ENCODE results near the gene CALCR. TPM values are rescaled to one million over a fixed set of nuclear protein-coding genes. Genes with fewer than 3 reads are reported as not detected.
"Not testable (repeated sequence)": the region's sequence is repeated elsewhere in the genome, so short reads cannot be mapped to it uniquely, and the experiment has no call there.

CALCR gene
- polyA plus RNA-seq (ENCODE audit: low read depth in 6 of 6) = not detected

DNA sequence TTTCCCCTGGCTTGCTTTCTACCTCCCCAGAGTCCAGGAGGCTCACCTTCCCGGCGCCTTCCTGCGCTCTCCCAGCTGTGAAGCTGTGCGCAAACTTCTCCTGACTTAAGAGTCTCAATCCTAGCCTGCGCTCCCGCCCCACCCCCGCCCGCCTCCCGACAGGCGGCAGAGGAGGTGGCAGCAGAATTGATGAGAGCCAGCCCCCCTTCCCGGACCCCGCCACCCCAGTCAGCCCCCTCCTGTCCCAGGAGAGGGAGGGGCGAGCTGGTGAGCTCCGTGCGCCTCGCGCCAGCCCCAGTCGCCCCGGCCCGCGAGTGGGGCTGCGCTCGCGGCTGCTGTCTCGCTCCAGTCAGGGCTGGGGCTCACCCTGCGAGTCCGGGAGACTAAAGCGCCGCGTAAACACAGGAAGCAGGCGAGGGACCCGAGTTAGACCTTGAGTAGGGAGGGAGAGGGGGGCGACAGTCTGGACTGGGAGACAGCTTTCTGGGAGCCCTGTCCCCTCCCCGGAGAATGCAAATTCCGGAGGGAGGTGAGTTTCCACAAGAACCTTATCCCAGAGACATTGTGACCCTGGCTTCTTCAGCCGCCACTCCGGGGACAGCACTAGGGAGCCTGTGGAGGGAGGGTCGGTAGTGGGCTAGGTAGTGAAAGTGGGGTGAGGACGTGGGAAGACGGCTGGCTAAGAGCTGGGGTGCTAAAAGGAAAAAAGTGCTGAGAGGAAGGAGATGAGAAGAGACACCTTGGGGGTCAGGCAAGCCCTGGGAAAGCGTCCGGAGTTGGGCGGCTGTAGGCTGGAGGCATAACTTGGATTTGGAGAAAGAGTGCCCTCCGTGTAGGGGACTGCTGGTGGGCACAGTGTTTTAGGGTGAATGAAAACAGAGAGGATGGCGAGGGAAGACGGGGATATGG is at the start of gene CALCR:
Gene CALCR, minus strand, starts transcription at position 79 of the 909 bp plus-strand sequence. CDS start 87,743 bp downstream, outside the sequence.
- no peaks in the 10 kb centered on the region for H3K9me3 Mint-ChIP-seq
- DNase-seq (no peak), ATAC-seq (ENCODE audit: low read depth in 2 of 2) (peak in 1 of 2 donors; percentile 63)
- H3K27me3 Mint-ChIP-seq = peaks cover 56 to 68% (median 68%) of the 10 kb centered on the region in 3 donors
- peak within 1 kb of the TSS in 2 of 6 donors; percentile 24 to 86 for H3K27ac Mint-ChIP-seq
- no peaks in the 10 kb centered on the region for H3K36me3 Mint-ChIP-seq
- H3K4me3 Mint-ChIP-seq = peak within 1 kb of the TSS in 7 of 8 donors; percentile 41 to 88 (median 74)
- peaks cover 19 to 20% (median 20%) of the 10 kb centered on the region in 3 donors for H3K4me1 Mint-ChIP-seq

DNA sequence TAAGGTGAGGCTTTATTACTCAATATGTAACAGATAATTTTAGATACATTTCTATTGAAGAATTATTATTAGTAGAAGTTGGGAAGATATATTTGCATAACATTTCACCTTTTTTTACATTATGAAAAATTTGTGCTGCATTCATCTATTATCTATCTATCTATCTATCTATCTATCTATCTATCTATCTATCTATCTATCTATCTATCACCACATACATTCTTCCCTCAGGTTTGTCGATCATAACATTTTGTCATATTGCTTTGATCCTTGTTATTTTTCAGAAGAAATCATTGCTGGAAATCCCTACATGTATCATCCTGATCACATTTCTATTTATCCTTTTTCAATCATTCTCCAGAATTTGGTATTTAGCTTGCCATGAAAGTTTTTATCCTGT is 49.3 kb upstream of the CALCR start:
- no peaks in the 10 kb centered on the region for H3K4me1 Mint-ChIP-seq
- no peak for ATAC-seq (ENCODE audit: low read depth in 2 of 2)
- H3K27ac Mint-ChIP-seq = no peak overlapping the region
- no peak for DNase-seq
- peaks cover 4 to 16% (median 7%) of the 10 kb centered on the region in 3 donors for H3K27me3 Mint-ChIP-seq
- no peaks in the 10 kb centered on the region for H3K9me3 Mint-ChIP-seq
- H3K4me3 Mint-ChIP-seq = no peak overlapping the region
- H3K36me3 Mint-ChIP-seq = no peaks in the 10 kb centered on the region

DNA sequence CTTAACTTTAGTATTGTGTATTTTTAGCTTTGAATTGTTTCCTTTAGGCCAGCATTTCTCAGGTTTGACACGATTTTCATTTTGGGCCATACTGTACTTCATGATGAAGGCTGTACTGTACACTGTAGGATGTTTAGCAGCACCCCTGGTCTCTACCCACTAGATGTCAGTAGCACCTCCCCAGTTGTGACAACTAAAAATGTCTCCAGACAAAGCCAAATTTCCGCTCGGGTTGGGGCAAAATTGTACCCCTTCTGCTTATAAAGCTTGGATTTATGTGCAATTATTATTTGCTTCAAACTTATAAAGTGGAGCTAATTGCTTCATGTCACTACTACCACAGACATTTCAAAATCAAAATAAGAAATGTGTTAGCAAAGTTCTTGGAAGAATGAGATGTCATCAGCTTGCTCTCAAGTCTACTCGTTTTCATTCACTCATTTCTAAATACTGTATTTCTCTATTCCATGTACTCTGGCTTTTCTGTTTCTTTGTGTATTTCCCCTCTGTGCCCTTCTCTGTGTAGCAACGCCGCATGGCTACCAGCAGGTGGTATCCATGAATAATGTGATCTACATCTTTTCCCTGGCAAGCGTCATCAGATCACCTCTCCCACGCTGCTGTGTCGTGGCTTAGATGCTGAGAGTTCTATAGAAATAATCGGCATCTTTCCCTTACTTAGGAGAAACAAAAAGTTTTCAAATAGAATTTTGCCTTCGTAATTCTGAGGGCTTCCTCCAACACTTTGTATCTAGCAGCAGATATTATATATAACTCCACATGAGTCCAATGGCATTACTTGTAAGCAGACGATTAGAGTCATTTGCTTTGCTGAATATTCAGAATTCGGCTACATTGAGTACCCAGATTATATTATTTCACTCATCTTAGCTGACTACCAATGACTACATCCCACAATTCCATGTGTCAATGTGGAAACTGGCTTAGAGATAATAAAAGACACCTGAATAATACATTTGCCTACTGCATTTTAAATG is 47.8 kb upstream of the CALCR start:
- ATAC-seq (ENCODE audit: low read depth in 2 of 2) (no peak), DNase-seq (no peak)
- peaks cover 4 to 16% (median 7%) of the 10 kb centered on the region in 3 donors for H3K27me3 Mint-ChIP-seq
- H3K36me3 Mint-ChIP-seq = no peaks in the 10 kb centered on the region
- no peak overlapping the region for H3K4me3 Mint-ChIP-seq
- no peaks in the 10 kb centered on the region for H3K9me3 Mint-ChIP-seq
- no peaks in the 10 kb centered on the region for H3K4me1 Mint-ChIP-seq
- no peak overlapping the region for H3K27ac Mint-ChIP-seq

- no peak for DNase-seq
Measured at GRCh38 chr7:93620864-93621263, 46.3 kb upstream of the CALCR start.

GRCh38 chr7:93620057-93620456 is 45.5 kb upstream of the CALCR start:
- H3K9me3 Mint-ChIP-seq = no peaks in the 10 kb centered on the region
- no peak overlapping the region for H3K4me3 Mint-ChIP-seq
- no peak overlapping the region for H3K27ac Mint-ChIP-seq
- H3K4me1 Mint-ChIP-seq = no peaks in the 10 kb centered on the region
- DNase-seq (no peak), ATAC-seq (ENCODE audit: low read depth in 2 of 2) (no peak)
- H3K36me3 Mint-ChIP-seq = no peaks in the 10 kb centered on the region
- peaks cover 0 to 9% (median 0%) of the 10 kb centered on the region in 3 donors for H3K27me3 Mint-ChIP-seq

More at GRCh38 chr7:93620864-93621263, 46.3 kb upstream of the CALCR start:
- H3K36me3 Mint-ChIP-seq = no peaks in the 10 kb centered on the region
- H3K27ac Mint-ChIP-seq = no peak overlapping the region
- no peak overlapping the region for H3K4me3 Mint-ChIP-seq
- H3K9me3 Mint-ChIP-seq = no peaks in the 10 kb centered on the region
- H3K4me1 Mint-ChIP-seq = no peaks in the 10 kb centered on the region
- no peak for ATAC-seq (ENCODE audit: low read depth in 2 of 2)
- H3K27me3 Mint-ChIP-seq = peaks cover 0 to 9% (median 0%) of the 10 kb centered on the region in 3 donors

DNA sequence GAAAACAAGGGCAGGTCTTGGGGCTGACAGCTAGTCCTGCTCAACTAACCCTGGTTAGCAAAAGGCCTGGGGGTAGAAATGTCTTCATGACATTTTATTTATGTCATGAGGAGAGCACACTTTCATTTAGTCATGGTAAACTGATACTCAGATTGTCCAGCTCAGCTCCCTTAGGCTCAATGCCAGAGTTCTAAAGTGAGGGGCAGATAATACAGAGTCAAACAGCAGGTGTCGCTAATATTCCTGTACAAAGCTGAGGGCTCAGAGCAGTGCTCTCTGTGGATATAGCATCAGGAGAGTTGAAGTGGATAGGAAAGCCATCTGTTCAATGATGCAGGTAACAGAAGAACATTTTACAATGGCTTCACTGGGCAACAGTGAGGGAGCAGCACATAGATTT is 26.8 kb upstream of the CALCR start:
- no peak overlapping the region for H3K4me3 Mint-ChIP-seq
- H3K27ac Mint-ChIP-seq = no peak overlapping the region
- H3K27me3 Mint-ChIP-seq = peaks cover 15 to 46% (median 30%) of the 10 kb centered on the region in 3 donors
- H3K4me1 Mint-ChIP-seq = no peaks in the 10 kb centered on the region
- ATAC-seq (ENCODE audit: low read depth in 2 of 2) (no peak), DNase-seq (no peak)
- H3K9me3 Mint-ChIP-seq = peaks cover 0 to 3% (median 0%) of the 10 kb centered on the region in 7 donors
- H3K36me3 Mint-ChIP-seq = no peaks in the 10 kb centered on the region

DNA sequence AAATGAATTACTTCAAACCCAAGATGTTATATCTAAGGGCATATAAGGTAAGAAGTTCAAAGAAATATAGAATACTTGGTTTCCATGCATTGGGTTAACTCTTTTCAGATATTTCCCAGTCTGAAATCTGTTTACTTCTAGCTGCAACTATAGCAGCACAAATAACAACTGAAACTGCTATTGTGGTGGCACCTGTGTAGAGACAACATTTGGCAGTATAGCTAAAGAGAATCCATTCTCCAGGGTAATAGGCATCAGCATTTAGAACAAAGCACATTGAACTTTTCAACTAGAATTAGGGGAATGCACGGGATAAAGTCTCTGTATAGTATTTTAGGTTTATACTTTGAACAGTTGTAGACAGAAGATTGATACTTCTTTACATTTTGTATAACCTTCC is 19.7 kb upstream of the CALCR start:
- H3K4me3 Mint-ChIP-seq = no peak overlapping the region
- peaks cover 0 to 5% (median 0%) of the 10 kb centered on the region in 7 donors for H3K9me3 Mint-ChIP-seq
- H3K27me3 Mint-ChIP-seq = peaks cover 13 to 21% (median 19%) of the 10 kb centered on the region in 3 donors
- no peak overlapping the region for H3K27ac Mint-ChIP-seq
- no peak for DNase-seq
- no peaks in the 10 kb centered on the region for H3K36me3 Mint-ChIP-seq
- no peaks in the 10 kb centered on the region for H3K4me1 Mint-ChIP-seq
- ATAC-seq (ENCODE audit: low read depth in 2 of 2) = no peak

DNA sequence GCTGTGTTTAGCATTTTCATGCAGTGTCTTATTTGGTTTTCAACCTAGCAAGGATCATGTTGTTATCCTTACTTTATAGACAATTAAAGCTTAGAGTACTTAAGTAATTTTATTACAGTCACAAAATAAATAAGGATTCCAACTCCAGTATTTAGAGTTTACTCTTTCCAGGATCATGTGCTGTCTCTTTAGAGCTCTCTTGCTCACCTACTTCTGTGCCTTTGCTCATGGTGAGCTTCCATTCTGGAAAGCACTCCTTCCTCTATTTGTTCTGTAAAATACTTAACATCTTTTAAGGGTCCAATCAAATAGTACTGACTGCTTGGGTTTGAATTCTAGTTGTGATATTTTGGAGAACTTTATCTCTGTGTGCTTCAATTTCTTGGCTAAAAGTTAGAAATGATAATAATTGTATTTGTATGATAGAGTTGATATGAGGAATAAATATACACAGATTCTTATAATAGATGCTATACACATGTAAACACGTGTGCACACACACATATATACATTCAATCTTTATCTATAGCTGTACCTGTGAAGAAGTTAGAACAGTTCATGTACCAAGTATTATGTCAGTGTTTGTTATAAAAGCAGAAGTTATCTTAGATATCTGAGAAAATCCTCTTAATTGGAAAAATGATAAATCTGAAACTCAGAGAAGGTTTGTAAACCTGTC is 18.2 kb upstream of the CALCR start:
- Mint-ChIP-seq H3K27me3 (peaks cover 13 to 20% (median 19%) of the 10 kb centered on the region in 3 donors), H3K36me3 (no peaks in the 10 kb centered on the region), H3K4me1 (no peaks in the 10 kb centered on the region), H3K4me3 (no peak overlapping the region), H3K27ac (no peak overlapping the region), H3K9me3 (peaks cover 0 to 5% (median 2%) of the 10 kb centered on the region in 7 donors)
- DNase-seq (no peak), ATAC-seq (ENCODE audit: low read depth in 2 of 2) (no peak)

- H3K4me1 Mint-ChIP-seq; ATAC-seq (ENCODE audit: low read depth in 2 of 2): not testable (repeated sequence)
- H3K27me3 Mint-ChIP-seq = peaks cover 11 to 14% (median 13%) of the 10 kb centered on the region in 3 donors
Measured at GRCh38 chr7:93591224-93592050, 16.9 kb upstream of the CALCR start.

DNA sequence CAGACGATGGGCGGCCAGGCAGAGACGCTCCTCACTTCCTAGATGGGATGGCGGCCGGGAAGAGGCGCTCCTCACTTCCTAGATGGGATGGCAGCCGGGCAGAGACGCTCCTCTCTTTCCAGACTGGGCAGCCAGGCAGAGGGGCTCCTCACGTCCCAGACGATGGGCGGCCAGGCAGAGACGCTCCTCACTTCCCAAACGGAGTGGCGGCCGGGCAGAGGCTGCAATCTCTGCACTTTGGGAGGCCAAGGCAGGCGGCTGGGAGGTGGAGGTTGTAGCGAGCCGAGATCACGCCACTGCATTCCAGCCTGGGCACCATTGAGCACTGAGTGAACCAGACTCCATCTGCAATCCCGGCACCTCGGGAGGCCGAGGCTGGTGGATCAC is 11.9 kb upstream of the CALCR start:
- ATAC-seq (ENCODE audit: low read depth in 2 of 2); H3K36me3 Mint-ChIP-seq; H3K4me3 Mint-ChIP-seq; H3K4me1 Mint-ChIP-seq; H3K27ac Mint-ChIP-seq; DNase-seq; H3K9me3 Mint-ChIP-seq: not testable (repeated sequence)
- peaks cover 0 to 11% (median under 1%) of the 10 kb centered on the region in 3 donors for H3K27me3 Mint-ChIP-seq

More at GRCh38 chr7:93591224-93592050, 16.9 kb upstream of the CALCR start:
- H3K27ac Mint-ChIP-seq, H3K4me3 Mint-ChIP-seq, H3K9me3 Mint-ChIP-seq, DNase-seq, H3K36me3 Mint-ChIP-seq: not testable (repeated sequence)

DNA sequence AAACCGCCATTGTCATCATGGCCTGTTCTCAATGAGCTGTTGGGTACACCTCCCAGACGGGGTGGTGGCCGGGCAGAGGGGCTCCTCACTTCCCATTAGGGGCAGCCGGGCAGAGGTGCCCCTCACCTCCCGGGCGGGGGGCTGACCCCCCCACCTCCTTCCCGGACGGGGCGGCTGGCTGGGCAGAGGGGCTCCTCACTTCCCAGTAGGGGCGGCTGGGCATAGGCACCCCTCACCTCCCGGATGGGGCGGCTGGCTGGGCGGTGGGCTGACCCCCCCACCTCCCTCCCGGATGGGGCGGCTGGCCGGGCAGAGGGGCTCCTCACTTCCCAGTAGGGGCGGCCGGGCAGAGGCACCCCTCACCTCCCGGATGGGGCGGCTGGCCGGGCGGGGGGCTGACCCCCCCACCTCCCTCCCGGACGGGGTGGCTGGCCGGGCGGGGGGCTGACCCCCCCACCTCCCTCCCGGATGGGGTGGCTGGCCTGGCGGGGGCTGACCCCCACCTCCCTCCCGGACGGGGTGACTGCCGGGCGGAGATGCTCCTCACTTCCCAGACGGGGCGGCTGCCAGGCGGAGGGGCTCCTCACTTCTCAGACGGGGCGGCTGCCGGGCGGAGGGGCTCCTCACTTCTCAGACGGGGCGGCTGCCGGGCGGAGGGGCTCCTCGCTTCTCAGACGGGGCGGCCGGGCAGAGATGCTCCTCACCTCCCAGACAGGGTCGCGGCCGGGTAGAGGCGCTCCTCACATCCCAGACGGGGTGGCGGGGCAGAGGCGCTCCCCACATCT is 11.4 kb upstream of the CALCR start:
- H3K4me3 Mint-ChIP-seq; H3K9me3 Mint-ChIP-seq; ATAC-seq (ENCODE audit: low read depth in 2 of 2); H3K4me1 Mint-ChIP-seq; DNase-seq; H3K27ac Mint-ChIP-seq; H3K36me3 Mint-ChIP-seq; H3K27me3 Mint-ChIP-seq: not testable (repeated sequence)
